HepG2 (cell line): Measurements from ENCODE around the gene ARHGAP26. TPM values are rescaled to one million over a fixed set of nuclear protein-coding genes. Genes with fewer than 3 reads are reported as not detected.

Experiments
- ADNP ChIP-seq: sonication (generic); formaldehyde crosslinking; IDR thresholded peaks from 2 replicates; pipeline ENCODE4 v1.4.0; 2020; ENCODE audit warnings: missing genetic modification reagents
- CHCHD3 ChIP-seq: sonication (generic); formaldehyde crosslinking; IDR thresholded peaks from 2 replicates; pipeline ENCODE4 v1.8.0; 2022; ENCODE audit warnings: mild to moderate bottlenecking, missing genetic modification reagents, moderate library complexity
- MZF1 ChIP-seq: sonication (generic); formaldehyde crosslinking; IDR thresholded peaks from 2 replicates; pipeline ENCODE4 v1.8.1; 2023; ENCODE audit warnings: mild to moderate bottlenecking, missing genetic modification reagents, borderline replicate concordance
- POGZ ChIP-seq: sonication (generic); formaldehyde crosslinking; IDR thresholded peaks from 2 replicates; pipeline ENCODE4 v1.4.0; 2020; ENCODE audit warnings: mild to moderate bottlenecking, missing genetic modification reagents
- RNF2 ChIP-seq: fragments of 450-650 bp; conservative IDR thresholded peaks from 2 replicates; pipeline ENCODE4 v1.6.1; 2016; ENCODE audit warnings: low read depth
- SMAD3 ChIP-seq: sonication (generic); formaldehyde crosslinking; IDR thresholded peaks from 2 replicates; pipeline ENCODE4 v1.4.0; 2020; ENCODE audit warnings: missing genetic modification reagents
- SUZ12 ChIP-seq: fragments of 150-350 bp; IDR thresholded peaks from 2 replicates; pipeline ENCODE4 v1.6.1; 2014; ENCODE audit warnings: low read depth, low read length
- TAF1 ChIP-seq: sonication (generic); formaldehyde crosslinking; IDR thresholded peaks from 2 replicates; pipeline ENCODE4 v1.4.0; 2020; ENCODE audit warnings: missing genetic modification reagents
- ZNF224 ChIP-seq: sonication (generic); formaldehyde crosslinking; IDR thresholded peaks from 2 replicates; pipeline ENCODE4 v1.5.0; 2020; ENCODE audit warnings: mild to moderate bottlenecking, missing genetic modification reagents
- ZNF292 ChIP-seq: sonication (generic); formaldehyde crosslinking; IDR thresholded peaks from 2 replicates; pipeline ENCODE4 v1.8.1; 2022; ENCODE audit warnings: mild to moderate bottlenecking, low read depth, missing genetic modification reagents, borderline replicate concordance
- polyA plus RNA-seq, 8 experiments: library from polyadenylated mRNA; depleted of rRNA in 3 of 8; stranded (reverse) in 7 of 8; unstranded in 1 of 8; fragments of >200 nt; fragmentation: Illumina TruSeq in 4 of 8; extraction: Trizol in 4 of 8; gene quantifications; 2 replicates each; pipeline versions ENCODE4 v1.2.1 to v1.2.3, GENCODE V29; 2011 to 2016; ENCODE audit warnings: low read depth in 4 of 8, missing spikeins in 1 of 8, mixed read lengths in 1 of 8; ENCODE audit not compliant: insufficient read depth in 1 of 8
- total RNA-seq, 5 experiments: library from RNA; depleted of rRNA; stranded (reverse); fragments of >200 nt; fragmentation: Illumina TruSeq; extraction: Trizol; gene quantifications; 2 replicates each; pipeline ENCODE4 v1.2.3, GENCODE V29; 2016; ENCODE audit warnings: low read depth in 1 of 5
- TF ChIP-seq, protein P1 (sequence below): IDR thresholded peaks from 2 replicates; pipeline ENCODE4 v1.6.1; 2012; ENCODE audit warnings: low read depth, low read length, improper control_type of control experiment
- TF ChIP-seq, protein P2 (sequence below): sonication (generic); formaldehyde crosslinking; IDR thresholded peaks from 2 replicates; pipeline ENCODE4; 2020; ENCODE audit warnings: missing genetic modification reagents, mild to moderate bottlenecking, borderline replicate concordance
- TF ChIP-seq, protein P3 (sequence below): sonication (generic); formaldehyde crosslinking; conservative IDR thresholded peaks from 2 replicates; pipeline ENCODE4 v1.4.0; 2020; ENCODE audit warnings: missing genetic modification reagents
- TF ChIP-seq, protein P4 (sequence below), 2 experiments: sonication (generic) in 1 of 2; formaldehyde crosslinking in 1 of 2; IDR thresholded peaks; 2 replicates each; pipeline versions ENCODE4 v1.6.1 to v1.9.0; 2014 to 2022; ENCODE audit warnings: antibody characterized with exemption in 1 of 2, borderline replicate concordance in 1 of 2, inconsistent platforms in 1 of 2, low read depth in 1 of 2, missing genetic modification reagents in 1 of 2

The ARHGAP26 gene
- total and polyA plus RNA-seq, 2 of the 13 experiments (the other 11 are each of a cell fraction or from before 2014, with no cell fraction given) = 9.6 to 18.2 TPM

DNA sequence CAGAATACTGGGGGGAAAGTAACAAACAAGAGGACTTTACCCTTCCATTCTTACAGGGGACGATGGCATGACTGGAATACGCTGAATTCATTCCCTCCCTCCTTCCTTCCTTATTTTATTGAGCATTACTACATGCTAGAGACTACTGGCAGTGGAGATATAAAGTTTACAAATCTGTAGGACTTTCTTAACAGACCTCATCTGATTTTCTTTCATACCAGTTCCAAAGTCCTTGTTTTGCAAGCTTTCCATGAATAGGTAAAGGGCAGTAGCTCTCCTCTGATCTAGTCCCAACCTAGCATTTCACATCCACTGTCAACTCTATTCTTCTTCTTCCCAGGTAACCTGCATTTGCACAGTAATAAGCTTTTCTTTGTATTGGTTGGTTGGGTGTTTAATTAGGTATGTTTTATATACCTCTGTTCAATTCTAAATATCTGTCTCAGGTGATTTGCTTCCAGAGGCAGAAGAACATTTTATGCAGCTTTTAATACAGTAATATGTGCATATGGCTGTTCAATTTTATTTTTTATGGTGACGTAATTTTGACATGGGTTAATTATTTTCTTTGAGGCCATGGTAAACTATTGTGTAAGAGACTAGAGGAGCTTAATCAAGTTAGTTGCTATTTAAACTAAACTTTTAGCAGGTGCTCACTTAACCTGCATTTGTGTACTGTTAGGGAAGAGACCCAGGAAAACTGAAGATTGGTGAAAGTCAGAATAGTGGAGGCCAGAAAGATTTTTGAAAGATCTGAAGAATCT lies 150.9 kb downstream of the ARHGAP26 start (continued):
- no peak for TF ChIP-seq ZNF292 (CRISPR knock-in tag)
- 0 out of 2 replicates have a peak, but pooled peaks have one; percentile 15 for TF ChIP-seq POGZ
- TF ChIP-seq, protein P1, sequence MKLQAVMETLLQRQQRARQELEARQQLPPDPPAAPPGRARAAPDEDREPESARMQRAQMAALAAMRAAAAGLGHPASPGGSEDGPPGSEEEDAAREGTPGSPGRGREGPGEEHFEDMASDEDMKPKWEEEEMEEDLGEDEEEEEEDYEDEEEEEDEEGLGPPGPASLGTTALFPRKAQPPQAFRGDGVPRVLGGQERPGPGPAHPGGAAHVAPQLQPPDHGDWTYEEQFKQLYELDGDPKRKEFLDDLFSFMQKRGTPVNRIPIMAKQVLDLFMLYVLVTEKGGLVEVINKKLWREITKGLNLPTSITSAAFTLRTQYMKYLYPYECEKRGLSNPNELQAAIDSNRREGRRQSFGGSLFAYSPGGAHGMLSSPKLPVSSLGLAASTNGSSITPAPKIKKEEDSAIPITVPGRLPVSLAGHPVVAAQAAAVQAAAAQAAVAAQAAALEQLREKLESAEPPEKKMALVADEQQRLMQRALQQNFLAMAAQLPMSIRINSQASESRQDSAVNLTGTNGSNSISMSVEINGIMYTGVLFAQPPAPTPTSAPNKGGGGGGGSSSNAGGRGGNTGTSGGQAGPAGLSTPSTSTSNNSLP = 0 out of 2 replicates have a peak, but pooled peaks have one; percentile 7
- no peak for TF ChIP-seq ADNP
- TF ChIP-seq CHCHD3 (CRISPR knock-in tag) = no peak
- 0 out of 2 replicates have a peak, but pooled peaks have one; percentile 38 for TF ChIP-seq SMAD3 (CRISPR knock-in tag)
- no peak for TF ChIP-seq MZF1
- no peak for TF ChIP-seq RNF2
- TF ChIP-seq, protein P2, sequence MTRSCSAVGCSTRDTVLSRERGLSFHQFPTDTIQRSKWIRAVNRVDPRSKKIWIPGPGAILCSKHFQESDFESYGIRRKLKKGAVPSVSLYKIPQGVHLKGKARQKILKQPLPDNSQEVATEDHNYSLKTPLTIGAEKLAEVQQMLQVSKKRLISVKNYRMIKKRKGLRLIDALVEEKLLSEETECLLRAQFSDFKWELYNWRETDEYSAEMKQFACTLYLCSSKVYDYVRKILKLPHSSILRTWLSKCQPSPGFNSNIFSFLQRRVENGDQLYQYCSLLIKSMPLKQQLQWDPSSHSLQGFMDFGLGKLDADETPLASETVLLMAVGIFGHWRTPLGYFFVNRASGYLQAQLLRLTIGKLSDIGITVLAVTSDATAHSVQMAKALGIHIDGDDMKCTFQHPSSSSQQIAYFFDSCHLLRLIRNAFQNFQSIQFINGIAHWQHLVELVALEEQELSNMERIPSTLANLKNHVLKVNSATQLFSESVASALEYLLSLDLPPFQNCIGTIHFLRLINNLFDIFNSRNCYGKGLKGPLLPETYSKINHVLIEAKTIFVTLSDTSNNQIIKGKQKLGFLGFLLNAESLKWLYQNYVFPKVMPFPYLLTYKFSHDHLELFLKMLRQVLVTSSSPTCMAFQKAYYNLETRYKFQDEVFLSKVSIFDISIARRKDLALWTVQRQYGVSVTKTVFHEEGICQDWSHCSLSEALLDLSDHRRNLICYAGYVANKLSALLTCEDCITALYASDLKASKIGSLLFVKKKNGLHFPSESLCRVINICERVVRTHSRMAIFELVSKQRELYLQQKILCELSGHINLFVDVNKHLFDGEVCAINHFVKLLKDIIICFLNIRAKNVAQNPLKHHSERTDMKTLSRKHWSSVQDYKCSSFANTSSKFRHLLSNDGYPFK (CRISPR knock-in tag) = no peak
- TF ChIP-seq, protein P3, sequence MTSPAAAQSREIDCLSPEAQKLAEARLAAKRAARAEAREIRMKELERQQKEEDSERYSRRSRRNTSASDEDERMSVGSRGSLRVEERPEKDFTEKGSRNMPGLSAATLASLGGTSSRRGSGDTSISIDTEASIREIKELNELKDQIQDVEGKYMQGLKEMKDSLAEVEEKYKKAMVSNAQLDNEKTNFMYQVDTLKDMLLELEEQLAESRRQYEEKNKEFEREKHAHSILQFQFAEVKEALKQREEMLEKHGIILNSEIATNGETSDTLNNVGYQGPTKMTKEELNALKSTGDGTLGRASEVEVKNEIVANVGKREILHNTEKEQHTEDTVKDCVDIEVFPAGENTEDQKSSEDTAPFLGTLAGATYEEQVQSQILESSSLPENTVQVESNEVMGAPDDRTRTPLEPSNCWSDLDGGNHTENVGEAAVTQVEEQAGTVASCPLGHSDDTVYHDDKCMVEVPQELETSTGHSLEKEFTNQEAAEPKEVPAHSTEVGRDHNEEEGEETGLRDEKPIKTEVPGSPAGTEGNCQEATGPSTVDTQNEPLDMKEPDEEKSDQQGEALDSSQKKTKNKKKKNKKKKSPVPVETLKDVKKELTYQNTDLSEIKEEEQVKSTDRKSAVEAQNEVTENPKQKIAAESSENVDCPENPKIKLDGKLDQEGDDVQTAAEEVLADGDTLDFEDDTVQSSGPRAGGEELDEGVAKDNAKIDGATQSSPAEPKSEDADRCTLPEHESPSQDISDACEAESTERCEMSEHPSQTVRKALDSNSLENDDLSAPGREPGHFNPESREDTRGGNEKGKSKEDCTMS (CRISPR knock-in tag) = no peak
- TF ChIP-seq TAF1 (CRISPR knock-in tag) = no peak
- TF ChIP-seq ZNF224 = no peak
- TF ChIP-seq, protein P4, sequence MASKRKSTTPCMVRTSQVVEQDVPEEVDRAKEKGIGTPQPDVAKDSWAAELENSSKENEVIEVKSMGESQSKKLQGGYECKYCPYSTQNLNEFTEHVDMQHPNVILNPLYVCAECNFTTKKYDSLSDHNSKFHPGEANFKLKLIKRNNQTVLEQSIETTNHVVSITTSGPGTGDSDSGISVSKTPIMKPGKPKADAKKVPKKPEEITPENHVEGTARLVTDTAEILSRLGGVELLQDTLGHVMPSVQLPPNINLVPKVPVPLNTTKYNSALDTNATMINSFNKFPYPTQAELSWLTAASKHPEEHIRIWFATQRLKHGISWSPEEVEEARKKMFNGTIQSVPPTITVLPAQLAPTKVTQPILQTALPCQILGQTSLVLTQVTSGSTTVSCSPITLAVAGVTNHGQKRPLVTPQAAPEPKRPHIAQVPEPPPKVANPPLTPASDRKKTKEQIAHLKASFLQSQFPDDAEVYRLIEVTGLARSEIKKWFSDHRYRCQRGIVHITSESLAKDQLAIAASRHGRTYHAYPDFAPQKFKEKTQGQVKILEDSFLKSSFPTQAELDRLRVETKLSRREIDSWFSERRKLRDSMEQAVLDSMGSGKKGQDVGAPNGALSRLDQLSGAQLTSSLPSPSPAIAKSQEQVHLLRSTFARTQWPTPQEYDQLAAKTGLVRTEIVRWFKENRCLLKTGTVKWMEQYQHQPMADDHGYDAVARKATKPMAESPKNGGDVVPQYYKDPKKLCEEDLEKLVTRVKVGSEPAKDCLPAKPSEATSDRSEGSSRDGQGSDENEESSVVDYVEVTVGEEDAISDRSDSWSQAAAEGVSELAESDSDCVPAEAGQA (IDR thresholded peaks at IDR 0.05; ENCODE audit: low read depth) = no peak
- TF ChIP-seq, protein P4 (CRISPR knock-in tag; IDR thresholded peaks at IDR 0.05; ENCODE audit: borderline replicate concordance) = no peak
- no peak for TF ChIP-seq SUZ12
